Stimulated activated naive CD8-positive, alpha-beta T cell treated with anti-CD3 and anti-CD28 coated beads, Interleukin-15, Interleukin-2, amounts not matched to agents 100 ng/mL and 50 ng/mL, for 24 hours (primary cell): ENCODE data around the gene TXNL4A.

Experiments used
- H3K27ac Mint-ChIP-seq: one replicate; pipeline ENCODE4 v1.8.0; 2021; ENCODE audit warnings: mild to moderate bottlenecking, mixed read lengths
- H3K27me3 Mint-ChIP-seq: one replicate; pipeline ENCODE4 v1.8.0; 2021; ENCODE audit warnings: mixed read lengths
- H3K36me3 Mint-ChIP-seq: one replicate; pipeline ENCODE4 v1.8.0; 2021; ENCODE audit warnings: low read depth, mixed read lengths
- H3K4me1 Mint-ChIP-seq: one replicate; pipeline ENCODE4 v1.8.0; 2021; ENCODE audit warnings: low read depth, mixed read lengths
- H3K4me3 Mint-ChIP-seq: one replicate; pipeline ENCODE4 v1.8.0; 2021; ENCODE audit warnings: mild to moderate bottlenecking, mixed read lengths
- H3K9me3 Mint-ChIP-seq: one replicate; pipeline ENCODE4 v1.8.0; 2021; ENCODE audit warnings: mixed read lengths

TXNL4A gene

DNA sequence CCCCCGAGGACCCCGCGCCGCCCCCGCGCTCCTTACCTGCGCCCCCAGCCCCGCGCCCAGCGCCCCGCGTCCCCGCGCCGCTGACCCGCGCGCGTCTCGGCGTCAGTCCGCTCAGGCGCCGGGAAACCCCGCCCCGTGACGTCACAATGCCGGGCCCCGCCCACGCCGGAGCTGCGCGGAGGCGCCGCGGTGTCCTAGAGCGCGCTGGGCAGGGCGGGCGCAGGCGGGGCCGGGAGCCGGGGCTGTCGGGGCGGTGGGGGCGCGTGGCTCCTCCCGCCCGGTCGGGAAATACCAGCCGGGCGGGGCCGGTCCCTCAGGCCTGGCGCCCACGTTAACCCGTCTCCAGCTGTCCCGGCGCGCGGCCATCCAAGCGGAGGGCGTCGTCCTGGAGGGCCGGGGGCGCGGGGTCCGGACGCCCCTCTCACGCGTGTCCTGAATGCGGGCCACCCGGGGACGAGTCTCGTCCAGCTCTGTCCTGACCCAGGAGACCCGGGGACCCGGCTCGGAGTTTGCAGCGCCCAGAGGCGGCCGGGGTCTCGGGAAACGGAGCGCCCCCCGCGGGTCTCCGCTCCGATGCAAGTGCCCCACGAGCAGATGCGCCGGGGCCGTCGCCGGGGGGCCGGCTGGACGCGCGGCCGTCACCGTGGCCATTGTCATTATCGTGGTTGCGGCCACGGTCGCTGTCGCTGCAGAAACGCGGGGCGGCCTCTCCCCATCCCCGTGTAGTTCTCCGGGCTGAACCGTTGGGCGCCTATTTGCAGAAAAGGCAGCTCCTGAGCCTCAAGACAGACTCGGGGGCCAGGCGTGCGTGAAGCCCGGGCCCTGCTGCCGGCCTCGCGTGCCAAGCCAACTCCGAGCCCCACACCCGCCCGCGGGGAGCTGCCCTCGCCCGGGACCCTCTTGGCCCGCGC lies 36.6 kb downstream of the TXNL4A start, which contains the start of gene SLC66A2:
SLC66A2 (minus strand) TSS at position 109 of the 911 bp plus-strand sequence. CDS start 727 bp downstream, outside the sequence.
- Mint-ChIP-seq H3K27ac (peak within 1 kb of the TSS; percentile 59), H3K36me3 (peaks cover 8% of the 10 kb centered on the region), H3K4me1 (peaks cover 40% of the 10 kb centered on the region), H3K9me3 (no peaks in the 10 kb centered on the region), H3K27me3 (no peaks in the 10 kb centered on the region), H3K4me3 (peak within 1 kb of the TSS; percentile 84)

DNA sequence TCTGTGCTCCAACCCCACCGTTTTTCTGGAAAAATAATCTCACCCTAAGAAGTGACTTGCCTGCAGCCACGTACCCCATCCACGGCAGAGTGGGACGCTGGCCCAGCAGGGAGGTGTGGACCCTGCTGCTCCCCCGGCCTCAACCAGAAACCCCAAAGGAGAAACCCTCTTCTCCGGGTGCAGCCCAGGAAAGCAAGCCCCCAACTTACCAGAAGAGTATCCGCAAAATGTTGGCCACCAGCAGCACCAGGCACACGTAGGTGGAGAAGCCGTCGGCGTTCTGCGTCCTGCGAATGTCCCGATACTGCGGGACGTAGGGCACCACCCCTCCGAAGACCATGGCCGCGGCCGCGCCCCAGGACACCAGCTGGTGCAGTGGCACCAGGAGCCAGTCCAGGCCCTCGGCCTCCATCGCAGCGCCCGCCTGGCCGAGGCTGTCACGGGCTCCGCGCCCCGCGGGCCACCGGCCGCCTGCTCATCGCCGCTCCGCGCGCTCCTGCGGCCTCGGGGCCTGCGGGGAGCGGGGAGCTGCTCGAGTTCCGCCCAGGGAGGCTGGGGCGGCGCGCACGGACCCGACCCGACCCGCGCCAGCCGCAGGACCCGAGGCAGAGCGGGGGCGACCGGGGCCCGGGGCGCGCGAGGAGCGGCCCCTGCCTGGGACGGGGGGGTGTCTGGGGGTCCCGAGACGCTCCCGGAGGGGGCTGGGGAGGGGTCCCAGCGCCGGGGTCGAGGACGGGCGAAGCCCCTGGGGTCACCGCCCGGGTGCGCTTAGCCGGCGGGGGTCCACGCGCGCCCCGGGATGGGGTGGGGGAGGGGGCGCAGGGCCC lies 37.6 kb downstream of the TXNL4A start:
- H3K9me3 Mint-ChIP-seq, result no peaks in the 10 kb centered on the region

DNA sequence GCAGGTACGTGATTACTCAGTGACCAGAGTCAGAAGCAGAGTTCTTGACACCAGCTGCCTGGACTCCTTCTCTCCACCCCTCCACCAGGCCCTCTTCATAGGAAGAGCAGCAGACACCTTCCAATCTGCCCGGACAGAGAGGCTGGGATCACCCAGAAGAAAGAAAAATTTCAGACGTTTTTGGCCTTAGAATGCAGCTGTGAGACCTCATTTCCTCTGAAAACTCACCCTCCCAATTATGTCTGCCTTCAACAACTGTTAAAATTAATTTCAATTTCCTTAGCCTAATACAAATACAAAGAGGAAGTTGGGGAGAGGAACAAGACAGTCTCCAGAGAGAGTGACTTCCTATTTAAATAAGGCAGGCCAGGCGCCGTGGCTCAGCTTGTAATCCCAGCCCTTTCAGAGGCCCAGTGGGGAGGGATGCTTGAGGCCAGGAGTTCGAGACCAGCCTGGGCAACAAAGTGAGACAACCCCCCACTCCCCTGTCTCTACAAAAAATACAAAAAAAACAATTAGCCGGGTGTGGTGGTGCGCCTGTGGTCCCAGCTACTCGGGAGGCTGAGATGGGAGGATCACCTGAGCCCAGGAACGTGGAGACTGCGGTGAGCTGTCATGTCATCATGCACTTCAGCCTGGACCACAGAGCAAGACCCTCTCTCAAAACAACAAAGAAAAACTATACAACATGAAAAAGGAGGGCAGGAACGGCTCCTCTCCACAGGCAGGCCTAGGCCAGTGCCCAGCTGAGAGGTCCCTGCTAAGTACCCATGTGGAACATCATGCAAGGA lies 38.5 kb downstream of the TXNL4A start:
- H3K4me1 Mint-ChIP-seq, result peaks cover 48% of the 10 kb centered on the region
- H3K4me3 Mint-ChIP-seq, result peak overlapping the region; percentile 84
- peak overlapping the region; percentile 59 for H3K27ac Mint-ChIP-seq
- peaks cover 8% of the 10 kb centered on the region for H3K36me3 Mint-ChIP-seq
- no peaks in the 10 kb centered on the region for H3K9me3 Mint-ChIP-seq
- H3K27me3 Mint-ChIP-seq, result no peaks in the 10 kb centered on the region

More for the DNA sequence above, 37.6 kb downstream of the TXNL4A start:
- H3K36me3 Mint-ChIP-seq, result peaks cover 8% of the 10 kb centered on the region
- H3K4me3 Mint-ChIP-seq, result peak overlapping the region; percentile 84
- peak overlapping the region; percentile 59 for H3K27ac Mint-ChIP-seq
- peaks cover 47% of the 10 kb centered on the region for H3K4me1 Mint-ChIP-seq
- H3K27me3 Mint-ChIP-seq, result no peaks in the 10 kb centered on the region

DNA sequence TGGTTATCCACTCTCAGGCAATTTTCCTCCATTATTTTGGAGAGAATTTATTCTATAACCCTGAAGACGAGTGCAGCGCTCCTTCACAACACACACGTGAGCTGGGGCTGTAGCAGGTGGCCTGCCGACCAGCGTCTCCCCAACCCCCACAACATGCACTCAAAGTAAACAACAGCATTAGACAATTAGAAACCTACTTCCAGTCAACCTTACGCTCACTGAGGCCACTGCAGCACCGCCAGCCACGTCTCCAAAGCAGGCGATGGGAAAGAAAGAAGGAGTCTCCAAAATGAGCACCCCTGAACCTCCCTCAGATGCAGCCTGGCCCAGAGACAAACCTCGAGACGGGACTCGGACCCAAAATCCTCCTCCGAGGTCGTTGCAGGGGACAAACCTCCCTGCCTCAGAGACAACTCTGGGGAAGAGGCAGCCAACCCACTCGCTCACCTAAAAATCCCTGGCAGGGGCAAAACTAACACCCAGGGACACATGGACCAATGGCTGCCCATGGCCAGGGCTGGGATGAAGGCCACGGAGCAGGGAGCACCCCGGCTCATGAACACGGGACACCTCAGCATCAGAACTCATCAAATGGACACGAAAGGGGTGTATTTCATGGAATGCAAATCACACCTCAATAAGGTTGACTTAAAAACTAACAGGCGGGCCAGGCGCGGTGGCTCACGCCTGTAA lies 39.5 kb downstream of the TXNL4A start:
- H3K27me3 Mint-ChIP-seq, result no peaks in the 10 kb centered on the region
- no peak overlapping the region for H3K27ac Mint-ChIP-seq
- peaks cover 52% of the 10 kb centered on the region for H3K4me1 Mint-ChIP-seq
- peaks cover 8% of the 10 kb centered on the region for H3K36me3 Mint-ChIP-seq
- H3K4me3 Mint-ChIP-seq, result no peak overlapping the region
- H3K9me3 Mint-ChIP-seq, result no peaks in the 10 kb centered on the region

DNA sequence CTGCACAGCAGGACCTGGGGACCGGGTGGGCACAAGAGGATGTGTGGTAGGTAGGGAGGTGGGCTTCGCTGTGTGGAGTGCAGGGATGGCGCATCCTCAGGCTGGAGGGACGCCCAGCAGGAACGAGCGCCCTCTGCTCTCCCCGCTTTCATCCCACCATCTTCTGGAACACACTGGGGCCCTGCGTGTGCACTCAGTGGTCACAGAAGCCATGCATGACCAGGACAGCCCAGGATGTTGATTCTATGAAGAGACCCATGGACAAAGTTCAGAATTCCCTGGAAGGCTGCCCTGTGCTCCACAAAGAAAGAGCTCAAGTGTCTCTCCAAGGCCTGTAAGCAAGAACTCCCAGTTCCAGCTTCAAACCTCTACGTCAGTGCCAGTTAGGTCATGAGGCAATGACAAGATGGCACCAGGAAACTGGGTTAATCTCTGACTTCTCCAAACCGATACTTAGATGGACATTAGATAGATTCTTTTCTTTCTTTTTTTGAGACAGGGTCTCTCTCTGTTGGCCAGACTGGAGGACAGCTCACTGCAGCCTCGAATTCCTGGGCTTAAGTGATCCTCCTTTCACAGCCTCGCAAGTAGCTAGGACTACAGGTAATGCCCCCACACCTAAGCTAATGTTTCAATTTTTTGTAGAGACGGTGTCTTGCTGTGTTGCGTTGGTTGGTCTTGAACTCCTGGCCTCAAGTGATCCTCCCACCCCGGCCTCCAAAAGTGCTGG lies 40.3 kb downstream of the TXNL4A start:
- H3K36me3 Mint-ChIP-seq, result peaks cover 8% of the 10 kb centered on the region
- no peak overlapping the region for H3K4me3 Mint-ChIP-seq
- H3K27ac Mint-ChIP-seq, result no peak overlapping the region
- H3K9me3 Mint-ChIP-seq, result no peaks in the 10 kb centered on the region
- H3K4me1 Mint-ChIP-seq, result peaks cover 54% of the 10 kb centered on the region
- H3K27me3 Mint-ChIP-seq, result no peaks in the 10 kb centered on the region

DNA sequence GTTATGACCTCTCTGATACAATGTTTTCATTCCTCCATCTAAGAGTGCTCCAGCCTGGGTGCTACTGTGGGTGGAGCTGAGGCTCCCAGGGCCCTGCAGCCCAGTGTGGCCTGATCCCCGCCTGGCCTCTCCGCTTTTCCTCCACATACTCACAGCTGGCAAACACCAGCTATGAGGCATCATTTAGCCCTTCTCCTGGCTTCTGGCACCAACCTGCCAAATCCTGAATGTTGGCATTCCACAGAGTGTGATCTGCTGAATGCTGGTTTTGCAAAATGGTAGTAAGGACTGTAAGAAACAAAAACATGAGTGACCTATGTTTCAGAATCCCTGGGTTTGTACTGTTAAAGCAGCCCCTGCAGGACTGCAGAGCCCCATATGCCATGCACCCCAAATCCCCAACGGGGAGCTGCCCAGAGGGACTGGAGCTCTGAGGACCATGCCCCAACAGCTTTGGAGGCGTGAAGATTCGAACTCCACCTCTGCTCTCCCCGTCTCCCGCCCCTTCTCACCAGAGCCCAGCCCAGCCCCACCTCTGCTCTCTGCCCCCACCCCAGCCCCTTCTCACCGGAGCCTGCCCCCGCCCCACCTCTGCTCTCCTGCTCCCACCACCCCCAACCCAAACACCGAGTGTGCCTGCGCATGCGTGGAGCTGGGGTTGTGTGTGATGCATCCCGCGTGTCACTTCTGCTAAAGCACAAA lies 41.2 kb downstream of the TXNL4A start:
- no peak overlapping the region for H3K27ac Mint-ChIP-seq
- no peak overlapping the region for H3K4me3 Mint-ChIP-seq
- H3K36me3 Mint-ChIP-seq, result peaks cover 14% of the 10 kb centered on the region
- no peaks in the 10 kb centered on the region for H3K27me3 Mint-ChIP-seq
- H3K9me3 Mint-ChIP-seq, result no peaks in the 10 kb centered on the region
- H3K4me1 Mint-ChIP-seq, result peaks cover 58% of the 10 kb centered on the region

DNA sequence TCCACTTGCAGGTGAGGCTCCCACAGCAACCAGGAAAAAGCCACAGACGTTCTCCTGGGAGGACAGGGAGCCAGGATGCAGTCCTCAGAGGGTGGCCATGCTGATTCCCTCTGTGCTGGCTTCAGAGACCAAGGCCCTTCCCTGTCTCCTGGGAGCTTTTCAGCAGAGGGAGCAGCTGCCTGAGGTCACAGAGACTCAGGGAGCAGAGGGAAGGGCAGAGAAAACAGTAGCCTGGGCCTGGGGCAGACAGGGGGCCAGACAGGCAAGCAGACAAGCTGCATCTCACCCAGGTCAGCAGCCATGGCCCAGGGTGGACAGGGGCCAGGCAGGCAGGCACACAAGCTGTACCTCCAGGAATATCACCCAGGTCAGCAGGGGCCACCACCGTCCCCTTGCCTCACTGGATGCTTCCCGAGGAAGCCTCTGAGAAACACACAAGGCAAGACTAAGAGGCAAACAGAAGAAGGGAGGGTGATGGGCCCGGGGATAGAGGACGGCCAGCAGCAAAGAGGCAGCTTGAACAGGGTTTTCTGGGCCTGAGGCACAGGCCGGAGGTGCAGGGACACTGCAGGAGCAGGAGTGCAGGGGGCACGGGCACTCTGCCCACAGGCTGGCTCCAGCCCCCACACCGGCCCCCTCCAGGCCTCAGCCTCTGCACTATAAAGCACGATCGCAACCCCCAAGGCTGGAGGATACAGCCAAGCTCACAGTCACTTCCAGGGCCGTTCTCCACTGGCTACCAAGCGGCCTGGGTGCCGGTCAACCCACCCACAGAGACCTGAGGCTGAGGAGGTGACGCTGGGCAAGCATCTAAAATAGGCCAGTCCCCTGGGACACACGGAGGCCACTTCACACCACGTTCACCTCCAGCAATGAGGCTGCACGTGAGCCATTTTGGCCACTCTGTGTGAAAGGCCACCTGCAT lies 43.0 kb downstream of the TXNL4A start:
- peaks cover 21% of the 10 kb centered on the region for H3K36me3 Mint-ChIP-seq
- no peaks in the 10 kb centered on the region for H3K9me3 Mint-ChIP-seq
- no peak overlapping the region for H3K4me3 Mint-ChIP-seq
- no peak overlapping the region for H3K27ac Mint-ChIP-seq
- H3K4me1 Mint-ChIP-seq, result peaks cover 56% of the 10 kb centered on the region
- no peaks in the 10 kb centered on the region for H3K27me3 Mint-ChIP-seq

DNA sequence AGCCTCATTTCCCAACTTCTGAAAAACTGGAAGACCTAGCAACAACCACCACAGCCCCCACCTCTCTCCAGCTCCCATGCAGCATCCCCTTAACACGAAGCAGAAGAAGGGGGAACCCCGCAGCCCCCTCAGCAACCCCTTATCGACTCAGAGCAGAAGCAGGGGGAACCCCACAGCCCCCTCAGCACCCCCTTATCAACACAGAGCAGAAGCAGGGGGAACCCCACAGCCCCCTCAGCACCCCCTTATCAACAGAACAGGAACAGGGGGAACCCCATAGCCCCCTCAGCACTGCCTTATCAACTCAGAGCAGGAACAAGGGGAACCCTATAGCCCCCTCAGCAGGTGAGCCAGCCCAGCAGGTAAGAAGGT lies 43.6 kb downstream of the TXNL4A start:
- H3K27ac Mint-ChIP-seq, result peak overlapping the region; percentile 61
- H3K36me3 Mint-ChIP-seq, result peaks cover 20% of the 10 kb centered on the region
- peaks cover 3% of the 10 kb centered on the region for H3K9me3 Mint-ChIP-seq
- peak overlapping the region; percentile 23 for H3K4me3 Mint-ChIP-seq
- no peaks in the 10 kb centered on the region for H3K27me3 Mint-ChIP-seq
- H3K4me1 Mint-ChIP-seq, result peaks cover 52% of the 10 kb centered on the region

DNA sequence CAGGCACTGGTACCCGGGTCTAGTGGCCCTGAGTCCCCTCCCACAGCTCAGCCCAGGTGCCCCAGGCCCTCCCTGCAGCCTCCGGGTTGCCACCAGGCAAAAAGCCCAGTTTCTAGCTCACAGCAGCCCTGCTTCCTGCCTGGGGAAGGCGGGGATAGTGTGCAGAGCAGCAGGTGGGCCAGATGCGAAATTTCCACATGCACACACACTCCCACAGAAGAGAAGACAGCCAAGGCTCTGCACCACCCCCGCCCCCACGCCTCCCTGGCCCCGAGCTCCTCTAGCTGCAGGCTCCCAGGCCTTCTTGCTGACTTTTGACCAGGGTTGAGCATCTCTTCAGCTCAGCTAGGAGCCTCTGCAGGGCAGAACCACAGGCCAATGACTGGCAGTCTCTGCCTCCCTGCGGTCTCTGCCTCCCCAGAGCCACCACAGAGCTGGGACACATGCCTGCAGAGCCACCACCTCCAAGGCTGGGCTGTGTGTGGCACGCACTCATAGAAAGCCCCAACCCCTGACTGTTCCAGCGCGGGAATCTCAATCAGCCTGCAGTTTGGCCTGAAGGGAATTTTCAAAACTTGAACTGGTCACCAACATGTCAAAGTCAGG lies 44.1 kb downstream of the TXNL4A start:
- Mint-ChIP-seq H3K27ac (peak overlapping the region; percentile 61), H3K36me3 (peaks cover 22% of the 10 kb centered on the region), H3K4me3 (peak overlapping the region; percentile 23), H3K4me1 (peaks cover 49% of the 10 kb centered on the region), H3K27me3 (no peaks in the 10 kb centered on the region), H3K9me3 (peaks cover 4% of the 10 kb centered on the region)

DNA sequence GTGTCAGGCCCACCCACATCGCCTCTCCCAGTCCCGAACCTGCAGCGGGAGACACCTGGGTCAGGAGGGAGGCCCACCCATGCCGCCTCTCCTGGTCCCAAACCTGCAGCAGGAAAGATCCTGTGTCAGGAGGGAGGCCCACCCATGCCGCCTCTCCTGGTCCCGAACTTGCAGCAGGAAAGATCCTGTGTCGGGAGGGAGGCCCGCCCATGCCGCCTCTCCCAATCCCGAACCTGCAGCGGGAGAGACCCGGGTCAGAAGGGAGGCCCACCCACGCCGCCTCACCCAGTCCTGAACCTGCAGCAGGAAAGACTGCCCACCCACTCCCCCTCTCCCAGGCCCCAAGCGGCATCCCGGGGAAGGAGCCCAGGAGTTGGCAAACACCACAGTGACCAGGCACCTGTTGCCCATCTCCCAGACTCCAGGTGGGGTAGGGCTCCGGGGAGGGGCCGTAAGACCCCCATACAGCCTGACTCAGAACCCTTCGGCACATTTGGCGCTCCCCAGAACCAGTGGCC lies 44.7 kb downstream of the TXNL4A start:
- Mint-ChIP-seq H3K36me3 (peaks cover 28% of the 10 kb centered on the region), H3K4me1 (peaks cover 43% of the 10 kb centered on the region), H3K27ac (no peak overlapping the region)

DNA sequence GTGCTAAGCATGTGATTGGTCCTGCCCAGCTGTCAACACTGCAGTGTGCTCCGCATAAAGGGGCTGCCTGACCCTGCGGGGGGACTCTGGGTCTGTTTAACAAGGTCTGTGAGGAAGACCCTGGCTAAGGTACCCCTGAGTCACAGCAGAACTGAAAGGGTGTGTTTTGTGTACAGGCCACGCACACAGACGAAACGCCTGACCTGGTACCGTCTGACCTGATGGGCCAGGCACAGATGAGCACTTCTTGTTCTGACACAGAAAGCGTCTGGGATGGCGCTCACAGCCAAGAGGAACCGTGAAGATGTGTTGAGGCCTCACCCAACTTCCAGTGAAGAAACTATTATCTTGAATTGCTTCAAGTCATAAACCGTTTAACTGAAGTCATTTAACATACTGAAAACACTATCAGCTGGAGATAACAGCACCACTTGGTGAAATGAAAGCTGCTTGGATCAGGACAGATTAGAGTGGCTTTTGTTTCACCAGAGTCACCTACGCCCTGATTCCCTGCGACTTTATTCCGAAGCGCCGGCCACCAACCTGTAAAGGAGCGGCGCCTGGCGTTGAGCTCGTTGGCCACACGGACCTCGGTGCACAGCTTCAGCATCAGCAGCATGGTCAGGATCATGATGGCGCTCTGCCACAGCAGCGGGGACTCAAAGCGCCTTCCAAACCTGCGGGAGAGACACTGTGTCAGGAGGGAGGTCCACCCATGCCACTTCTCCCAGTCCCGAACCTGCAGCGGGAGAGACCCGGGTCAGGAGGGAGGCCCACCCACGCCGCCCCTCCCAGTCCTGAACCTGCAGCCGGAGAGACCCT lies 45.4 kb downstream of the TXNL4A start:
- no peak overlapping the region for H3K27ac Mint-ChIP-seq
- peaks cover 4% of the 10 kb centered on the region for H3K9me3 Mint-ChIP-seq
- H3K27me3 Mint-ChIP-seq, result no peaks in the 10 kb centered on the region
- peaks cover 33% of the 10 kb centered on the region for H3K36me3 Mint-ChIP-seq
- H3K4me3 Mint-ChIP-seq, result no peak overlapping the region
- peaks cover 37% of the 10 kb centered on the region for H3K4me1 Mint-ChIP-seq

More for the DNA sequence above, 44.7 kb downstream of the TXNL4A start:
- H3K27me3 Mint-ChIP-seq, result no peaks in the 10 kb centered on the region
- peaks cover 4% of the 10 kb centered on the region for H3K9me3 Mint-ChIP-seq
- H3K4me3 Mint-ChIP-seq, result no peak overlapping the region
